ENCODE measurements around the gene LAMC3.

Gene LAMC3

DNA sequence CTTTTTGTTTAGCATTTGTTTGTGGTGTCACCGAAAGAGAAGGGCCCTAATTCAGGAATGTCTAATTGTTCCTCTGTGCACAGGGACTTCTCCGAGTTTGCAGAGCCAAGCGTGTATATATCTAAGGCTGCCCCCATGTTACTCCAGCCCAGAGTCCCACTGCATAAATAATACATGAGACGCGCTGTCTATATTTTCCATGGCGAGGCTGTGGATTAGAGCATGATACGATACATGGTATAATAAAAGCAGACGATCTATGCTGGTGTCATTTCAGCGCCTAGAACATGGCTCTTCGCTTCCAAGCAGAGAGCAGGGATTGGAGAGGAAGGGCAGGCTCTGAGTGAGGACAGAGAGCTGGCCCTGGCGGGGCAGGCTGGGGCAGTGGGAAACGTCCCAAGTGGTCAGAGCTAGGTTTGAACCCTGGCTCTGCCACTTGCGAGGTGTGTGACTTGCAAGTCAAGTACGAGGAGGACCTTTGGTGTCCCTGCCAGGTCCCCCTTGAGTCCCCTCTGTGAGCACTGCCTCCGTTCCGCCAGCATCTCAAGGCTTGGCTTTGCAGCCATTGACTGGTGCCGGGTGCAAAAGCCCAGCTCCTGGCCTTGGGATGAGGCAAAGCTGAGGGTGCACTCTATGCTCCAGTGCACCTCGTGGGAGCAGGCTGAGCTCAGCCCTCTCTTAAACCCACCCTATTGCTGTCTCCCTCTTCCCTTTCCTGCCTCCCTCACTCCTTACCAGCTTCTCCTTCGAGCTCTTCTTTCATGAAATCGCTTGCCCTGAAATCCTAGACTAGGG is 29.2 kb upstream of the LAMC3 start:
- DNase-seq = no peak

- DNase-seq = no peak
These were observed 28.4 kb upstream of the LAMC3 start for GRCh38 chr9:130980526-130980925.

DNA sequence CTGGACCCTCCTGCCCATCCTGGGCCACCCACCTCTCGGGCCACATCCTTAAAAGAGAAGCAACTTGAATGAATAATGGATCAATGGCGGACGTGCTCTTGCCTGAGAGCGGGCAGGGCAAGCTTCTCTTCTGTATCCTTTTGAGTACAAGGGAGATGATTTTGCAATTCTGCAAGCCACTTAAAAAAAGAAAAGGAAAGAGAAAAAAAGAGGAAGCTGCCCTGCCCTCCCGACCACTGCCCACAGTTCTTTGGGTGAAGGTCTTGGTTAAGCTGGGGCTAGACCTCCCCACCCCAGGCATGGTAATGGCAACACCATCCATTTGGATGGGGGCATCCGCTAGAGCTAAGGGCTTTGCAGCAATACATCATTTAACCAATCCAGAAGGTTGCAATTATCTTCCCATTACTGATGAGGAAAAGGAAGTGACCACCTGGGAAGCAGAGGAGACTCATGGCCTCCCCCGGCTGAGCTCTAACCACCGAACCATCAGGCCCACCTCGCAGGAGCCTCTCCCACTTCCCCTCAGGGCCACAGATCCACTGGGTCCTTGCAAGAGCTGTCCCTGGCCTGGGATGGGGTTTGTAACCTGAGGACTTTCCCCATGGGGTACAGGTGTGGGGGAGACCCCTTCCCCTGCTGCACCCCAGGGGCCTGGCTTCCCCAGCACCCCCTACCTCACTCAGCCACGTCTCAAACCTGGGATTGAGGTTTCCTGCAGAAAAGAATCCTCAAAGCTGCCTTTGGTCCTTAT is 27.8 kb upstream of the LAMC3 start:
- no peak for DNase-seq

DNA sequence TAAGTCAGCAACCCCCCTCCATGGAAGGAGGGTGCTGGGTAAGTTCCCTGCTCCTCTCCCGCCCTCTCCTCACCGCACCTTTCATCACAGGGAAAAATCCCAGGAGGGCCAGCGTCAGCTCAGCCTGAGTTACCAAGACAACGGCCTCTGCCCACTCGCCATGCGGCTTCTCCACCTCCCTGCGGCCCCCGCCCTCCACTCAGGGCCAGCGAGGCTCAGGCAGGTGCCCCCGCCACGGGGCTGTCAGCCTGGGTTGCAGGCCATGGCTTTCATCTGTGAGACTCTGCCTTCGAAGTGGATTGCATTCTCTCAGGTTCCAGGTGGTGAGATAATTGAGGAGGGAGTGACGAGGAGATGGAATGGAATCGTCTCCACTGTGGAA is 27.2 kb upstream of the LAMC3 start:
- DNase-seq = no peak

DNA sequence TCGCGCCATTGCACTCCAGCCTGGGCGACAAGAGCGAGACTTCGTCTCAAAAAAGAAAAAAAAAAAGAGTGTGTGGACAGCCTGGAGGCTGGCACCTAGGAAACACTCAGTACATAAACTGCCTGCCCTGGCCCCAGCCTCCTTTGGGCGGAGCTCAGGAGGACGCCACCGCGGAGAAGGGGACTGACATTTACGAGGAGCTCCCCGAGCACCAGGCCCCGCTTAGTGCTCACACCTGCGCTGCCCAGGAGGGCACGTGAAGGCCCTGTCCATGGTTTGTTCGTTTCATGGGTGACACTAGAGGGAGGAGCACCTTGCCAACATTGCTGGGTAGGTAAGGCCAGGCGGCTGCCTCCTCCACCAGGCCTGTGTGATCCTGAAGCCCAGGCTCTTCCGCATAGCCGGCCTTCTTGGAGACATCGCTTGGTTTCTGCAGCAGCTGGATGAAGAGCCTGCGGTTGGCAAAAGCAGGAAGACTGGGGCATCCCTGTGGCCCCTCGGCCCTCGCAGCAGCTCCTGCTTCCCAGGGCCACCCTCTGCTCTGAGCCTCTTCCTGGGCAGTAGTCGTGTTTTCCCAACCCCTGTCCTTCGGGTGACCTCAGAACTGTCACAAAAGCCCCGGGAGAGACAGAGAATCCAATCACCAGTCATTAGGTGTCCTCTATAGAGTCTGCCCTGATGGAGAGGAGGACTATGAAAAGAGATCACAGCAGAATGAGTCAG is 26.2 kb upstream of the LAMC3 start:
- no peak for DNase-seq

- DNase-seq = no peak
These were observed 25.7 kb upstream of the LAMC3 start for GRCh38 chr9:130983359-130983670.

- no peak for DNase-seq
These were observed 25.0 kb upstream of the LAMC3 start for GRCh38 chr9:130983970-130984369.

DNA sequence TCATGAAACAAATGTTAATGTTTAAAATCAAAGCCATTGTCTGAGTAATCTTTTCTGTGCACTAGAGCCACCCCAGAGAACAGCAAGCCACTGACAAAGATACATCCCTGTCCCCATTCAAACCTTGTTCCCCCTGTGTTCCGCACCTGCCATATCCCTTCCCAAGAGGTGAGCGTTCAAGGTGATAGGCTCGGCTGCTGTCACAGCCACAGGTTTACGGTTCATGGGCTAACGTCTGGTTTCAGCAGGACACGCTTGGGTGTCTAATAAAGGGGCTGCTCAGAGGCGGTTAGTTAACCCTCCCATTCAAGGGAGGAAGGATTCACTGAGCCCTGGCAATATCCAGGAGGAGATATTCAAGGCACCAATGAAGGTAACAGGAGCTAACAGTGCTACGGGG is 24.5 kb upstream of the LAMC3 start:
- DNase-seq = no peak

GRCh38 chr9:130985029-130985428 is 23.9 kb upstream of the LAMC3 start:
- DNase-seq = no peak

DNA sequence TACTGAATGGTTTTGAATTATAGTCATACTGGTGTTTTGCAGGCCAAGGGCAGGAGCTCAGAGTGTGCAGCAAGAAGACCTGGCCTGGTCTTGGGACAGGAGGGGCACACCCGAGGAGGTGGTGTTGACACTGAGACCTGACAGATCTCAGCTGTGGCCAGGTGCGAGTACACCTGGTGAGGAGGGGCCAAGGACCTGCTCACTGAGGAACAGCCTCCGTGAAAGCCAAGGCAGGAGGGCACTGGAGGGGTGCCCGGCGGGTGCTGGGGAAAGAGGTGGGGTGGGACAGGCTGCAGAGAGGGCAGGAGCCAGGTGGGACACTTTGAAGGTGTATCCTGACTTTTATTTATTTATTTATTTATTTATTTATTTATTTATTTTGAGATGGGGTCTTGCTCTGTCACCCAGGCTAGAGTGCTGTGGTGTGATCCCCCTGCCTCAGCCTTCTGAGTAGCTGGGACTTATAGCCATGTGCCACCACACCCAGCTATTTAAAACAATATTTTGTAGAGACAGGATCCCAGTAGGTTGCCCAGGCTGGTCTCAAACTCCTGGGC is 23.3 kb upstream of the LAMC3 start:
- no peak for DNase-seq

DNA sequence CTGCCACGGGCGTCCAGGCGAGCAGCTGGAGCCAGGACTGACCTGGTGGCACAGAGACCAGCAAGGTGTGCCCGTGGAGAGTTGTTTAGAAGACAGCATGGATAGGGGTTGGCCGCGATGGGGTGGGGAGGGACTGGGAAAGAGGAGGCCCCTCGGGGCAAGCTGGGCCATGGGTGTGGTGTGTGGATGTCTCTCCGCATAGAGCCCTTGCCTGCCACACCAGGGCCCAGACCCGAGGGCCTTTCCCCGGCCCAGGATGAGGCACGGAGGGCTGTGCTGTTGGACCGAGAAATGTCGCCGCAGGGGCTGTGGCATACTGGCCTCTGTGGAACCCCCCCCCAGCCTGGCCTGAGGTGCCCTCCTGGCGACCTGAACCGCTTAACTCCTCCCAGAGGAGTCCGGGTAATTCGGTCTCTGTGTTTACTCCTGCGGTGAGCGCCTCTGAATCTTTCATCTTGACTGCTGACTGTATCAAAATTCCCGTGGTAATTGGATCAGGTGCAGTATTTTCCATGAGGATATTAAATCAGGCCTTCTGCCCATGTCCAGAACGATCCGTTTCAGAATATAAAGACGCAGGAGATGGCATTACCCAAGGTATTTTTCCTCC is 22.5 kb upstream of the LAMC3 start:
- DNase-seq = no peak

DNA sequence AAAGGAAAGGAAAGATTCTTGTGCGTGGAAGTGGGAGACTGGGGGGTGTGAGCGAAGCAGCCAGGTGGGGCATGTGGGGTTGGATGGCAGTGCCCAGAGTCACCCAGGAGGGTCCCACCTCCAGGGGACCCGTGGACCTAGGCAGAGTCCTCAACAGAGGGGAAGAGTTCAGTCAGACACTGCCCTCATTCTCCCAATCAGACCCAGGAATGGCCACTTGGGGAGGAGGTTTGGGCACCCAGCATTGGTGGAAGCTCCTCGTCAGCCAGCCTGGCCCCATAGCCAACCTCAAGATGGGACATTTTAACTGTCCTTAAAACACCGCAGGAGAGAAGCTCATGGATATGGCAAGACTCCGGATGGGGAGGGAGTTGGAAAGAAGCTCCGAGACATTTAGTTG is 21.9 kb upstream of the LAMC3 start:
- DNase-seq = no peak

DNA sequence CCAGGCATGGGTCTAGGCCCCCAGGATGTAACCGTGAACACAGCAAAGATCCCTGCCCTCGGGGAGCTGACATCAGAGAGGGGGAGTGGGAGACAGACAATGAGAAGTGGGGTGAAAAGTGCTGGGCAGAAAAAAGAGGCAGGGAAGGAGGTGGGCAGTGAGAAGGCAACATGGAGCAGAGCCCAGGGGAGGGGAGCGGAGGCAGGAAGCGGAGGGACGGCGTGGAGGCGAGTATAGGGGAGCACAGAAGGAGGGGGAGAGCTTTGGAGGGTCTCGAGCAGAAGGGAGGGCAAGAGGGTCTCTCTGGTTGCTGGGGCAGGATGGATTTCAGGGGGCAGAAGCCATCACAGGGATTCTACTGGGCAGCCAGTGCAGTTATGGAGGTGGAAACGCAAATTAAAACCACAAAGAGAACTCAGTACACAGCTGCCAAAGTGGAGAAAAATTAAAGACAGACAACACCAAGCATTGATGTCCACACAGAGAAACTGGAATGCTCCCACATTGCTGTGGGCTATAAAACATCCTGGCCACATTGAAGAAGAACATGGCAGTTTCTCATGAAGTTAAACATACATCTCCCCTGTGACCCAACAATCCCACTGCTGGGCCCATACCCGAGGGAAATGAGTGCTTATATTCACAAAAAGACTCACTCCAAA is 21.1 kb upstream of the LAMC3 start:
- no peak for DNase-seq

DNA sequence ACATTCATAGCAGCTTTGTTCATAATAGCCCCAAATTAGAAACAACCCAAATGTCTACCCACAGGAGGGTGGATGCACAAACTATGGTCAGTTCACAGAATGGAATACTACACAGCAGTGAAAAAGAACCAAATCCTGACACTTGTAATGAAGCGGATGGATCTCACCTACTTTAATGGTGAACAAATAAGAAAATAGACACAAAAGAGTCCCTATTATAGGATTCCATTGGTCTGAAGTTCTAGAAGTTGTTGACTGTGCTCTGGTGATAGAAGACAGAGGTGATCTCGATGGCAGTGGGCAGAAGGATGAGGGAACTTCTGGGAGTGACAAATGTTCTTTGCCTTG is 20.6 kb upstream of the LAMC3 start:
- no peak for DNase-seq

DNA sequence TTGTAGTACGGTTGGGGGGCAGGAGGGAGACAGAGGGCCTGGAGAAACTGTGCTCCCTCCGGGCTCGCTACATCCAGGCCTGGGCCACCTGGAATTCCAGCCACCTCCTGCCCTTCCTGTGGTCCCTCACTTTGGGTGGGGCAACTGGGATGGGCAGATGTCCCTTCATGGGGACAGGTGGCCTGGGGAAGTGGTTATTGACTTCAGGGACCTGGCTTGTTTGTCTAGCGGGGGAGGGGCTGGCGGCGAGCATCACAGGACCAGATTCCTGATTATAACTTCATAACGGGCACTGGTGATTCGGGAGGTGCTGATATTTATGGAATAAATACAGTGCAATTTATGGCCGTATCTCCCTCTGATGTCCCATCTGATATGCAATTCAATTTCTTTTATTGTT is 20.1 kb upstream of the LAMC3 start:
- no peak for DNase-seq

DNA sequence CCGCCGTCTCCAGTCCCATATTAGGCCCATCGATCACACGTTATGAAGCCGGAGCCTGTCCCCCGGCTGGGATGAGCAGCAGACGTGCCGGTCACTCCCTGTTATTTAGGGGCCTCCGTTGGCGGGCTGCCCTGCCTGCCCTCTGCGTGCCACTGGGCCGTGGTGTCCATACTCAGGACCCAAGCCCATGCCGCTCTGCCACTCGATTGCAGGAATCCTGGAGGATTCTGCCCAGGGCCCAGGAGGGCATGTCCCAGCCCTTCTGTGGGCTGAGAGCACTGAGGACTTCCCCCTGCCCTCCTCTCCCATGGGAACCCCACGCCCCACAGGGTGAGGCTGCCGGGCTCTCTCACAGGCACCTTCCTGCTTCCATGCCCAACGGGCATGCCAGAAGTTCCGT is 19.6 kb upstream of the LAMC3 start:
- DNase-seq = no peak

DNA sequence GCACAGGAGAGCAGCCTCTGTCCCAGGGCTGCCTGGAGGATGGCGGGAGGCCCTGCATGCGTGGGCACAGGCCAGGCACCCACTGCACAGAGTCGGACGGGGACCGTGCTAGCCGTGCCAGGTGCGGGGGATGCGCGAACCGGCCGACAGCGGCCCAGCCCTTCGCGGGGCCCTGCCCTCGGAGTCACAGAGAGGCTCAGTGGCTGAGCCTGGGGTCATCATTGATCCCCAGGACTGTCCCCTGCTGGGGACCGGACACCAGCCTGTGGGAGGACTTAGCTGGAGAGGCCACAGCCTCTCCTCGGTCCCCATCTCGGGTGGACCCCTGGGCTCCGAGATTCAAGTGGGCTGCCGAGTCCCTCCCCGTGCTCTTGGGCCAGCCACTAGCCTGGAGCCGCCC is 19.1 kb upstream of the LAMC3 start:
- no peak for DNase-seq

- no peak for DNase-seq
These were observed 18.5 kb upstream of the LAMC3 start for GRCh38 chr9:130990306-130990977.

GRCh38 chr9:130990978-130991777 is 17.8 kb upstream of the LAMC3 start:
- no peak for DNase-seq

GRCh38 chr9:130991778-130992681 is 16.9 kb upstream of the LAMC3 start:
- no peak for DNase-seq
